Non-pigmented ciliary epithelial cell (primary cell): ENCODE measurements around the gene HOXA11.

ENCODE experiments used
- DNase-seq: peaks from one replicate; pipeline ENCODE4 v3.0.0-alpha.2; 2010; ENCODE audit warnings: low read depth

The HOXA11 gene

DNA sequence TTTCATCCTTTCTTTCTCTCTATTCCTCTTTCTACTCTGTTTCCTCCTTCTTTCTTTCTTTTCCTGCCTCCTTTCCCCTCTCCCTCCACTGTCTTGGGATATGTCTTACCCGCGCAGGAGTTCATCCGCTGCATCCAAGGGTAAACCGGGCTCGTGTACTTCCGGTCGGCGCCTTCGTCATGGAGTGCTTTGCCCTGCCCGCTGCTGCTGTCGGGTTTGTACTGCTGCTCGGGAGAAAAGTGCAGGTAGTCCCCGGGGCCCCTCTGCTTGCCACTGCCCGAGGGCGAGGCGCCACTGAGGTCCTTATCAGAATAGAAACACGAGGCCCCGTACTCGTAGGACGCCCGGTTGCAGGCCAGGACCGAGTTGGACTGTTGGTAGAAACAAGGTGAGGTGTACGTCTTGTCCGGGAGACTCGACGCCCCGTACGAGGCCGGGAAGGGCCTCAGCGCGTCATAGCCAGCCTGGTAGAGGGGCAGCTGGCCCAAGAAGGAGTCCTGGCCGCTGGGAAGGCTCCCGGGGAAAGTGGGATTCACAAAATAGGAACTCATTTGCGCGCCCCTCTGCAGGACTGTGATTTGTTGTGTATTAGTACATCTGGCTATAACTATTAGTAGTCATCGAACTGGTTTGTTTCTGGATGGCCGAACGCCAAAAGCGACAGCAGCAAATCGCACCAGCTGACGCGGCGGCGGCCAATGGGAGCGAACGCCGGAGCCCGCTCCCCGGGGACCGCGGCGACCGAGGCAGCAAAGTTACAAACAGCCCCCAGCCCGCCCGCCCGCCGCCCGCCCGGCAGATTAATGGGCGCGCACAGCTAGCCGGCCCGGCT lies 37.6 kb downstream of the HOXA11 start, which contains the start of gene HOXA6:
TSS of gene HOXA6 (minus strand) at position 576 of the 832 bp plus-strand sequence. CDS start at position 551, 25 bp downstream.
- DNase-seq = no peak

DNA sequence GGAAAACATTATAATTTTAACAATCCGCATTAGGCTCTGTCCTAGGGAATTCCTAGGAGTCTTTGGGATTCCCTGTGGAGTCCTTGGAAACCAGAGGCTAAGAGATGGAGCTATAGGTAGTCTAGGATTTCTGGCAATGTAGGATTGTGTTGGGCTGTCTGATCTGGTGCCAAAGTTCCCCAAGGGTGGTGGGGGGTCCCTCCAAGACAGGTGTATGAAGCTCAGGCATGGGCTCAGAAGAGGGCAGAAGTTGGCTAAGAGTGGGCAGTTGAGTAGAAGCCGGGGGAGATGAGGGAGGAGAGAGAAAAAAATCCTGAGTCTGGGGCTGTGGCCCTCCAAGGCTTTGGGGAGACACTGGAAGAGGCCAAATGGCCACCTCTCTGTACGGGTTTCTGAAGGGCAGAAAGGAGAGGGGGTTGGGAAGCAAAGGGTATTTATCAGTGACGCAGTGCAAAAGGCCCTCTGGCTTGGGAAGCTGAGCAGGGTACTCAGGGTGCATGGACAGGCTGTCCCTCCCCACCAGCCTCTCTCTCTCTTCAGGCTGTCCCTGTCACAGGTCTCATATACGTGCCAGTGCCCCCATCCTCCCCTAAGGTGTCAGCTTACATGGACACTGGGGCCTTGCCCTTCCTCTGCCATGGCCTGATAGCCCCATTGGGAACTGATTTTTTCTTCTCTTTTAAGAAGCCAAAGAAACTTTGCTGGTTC lies 38.4 kb downstream of the HOXA11 start:
- no peak for DNase-seq

DNA sequence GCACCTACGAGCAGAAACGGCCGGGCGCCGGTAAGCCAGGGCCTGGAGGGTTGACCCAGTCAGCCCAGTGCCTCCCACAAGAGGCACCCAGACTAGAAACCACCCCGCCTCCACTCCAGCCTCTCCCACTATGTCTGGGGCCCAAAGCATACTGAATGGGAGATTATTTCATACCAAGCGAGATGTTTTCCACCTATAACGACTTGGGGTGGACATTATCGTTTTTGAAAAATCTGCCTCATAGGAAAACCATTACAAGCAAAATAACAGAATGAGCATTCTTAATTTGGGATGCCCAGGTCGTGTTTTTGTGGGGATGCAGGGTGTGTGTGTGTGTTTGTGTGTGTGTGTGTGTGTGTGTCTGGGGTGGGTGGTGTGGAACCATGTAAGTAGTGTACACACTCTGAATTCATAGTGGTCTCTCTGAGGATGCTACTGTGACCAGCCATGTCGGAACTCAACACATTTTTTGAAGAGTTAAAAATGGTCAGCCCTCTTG lies 39.1 kb downstream of the HOXA11 start:
- DNase-seq = no peak

DNA sequence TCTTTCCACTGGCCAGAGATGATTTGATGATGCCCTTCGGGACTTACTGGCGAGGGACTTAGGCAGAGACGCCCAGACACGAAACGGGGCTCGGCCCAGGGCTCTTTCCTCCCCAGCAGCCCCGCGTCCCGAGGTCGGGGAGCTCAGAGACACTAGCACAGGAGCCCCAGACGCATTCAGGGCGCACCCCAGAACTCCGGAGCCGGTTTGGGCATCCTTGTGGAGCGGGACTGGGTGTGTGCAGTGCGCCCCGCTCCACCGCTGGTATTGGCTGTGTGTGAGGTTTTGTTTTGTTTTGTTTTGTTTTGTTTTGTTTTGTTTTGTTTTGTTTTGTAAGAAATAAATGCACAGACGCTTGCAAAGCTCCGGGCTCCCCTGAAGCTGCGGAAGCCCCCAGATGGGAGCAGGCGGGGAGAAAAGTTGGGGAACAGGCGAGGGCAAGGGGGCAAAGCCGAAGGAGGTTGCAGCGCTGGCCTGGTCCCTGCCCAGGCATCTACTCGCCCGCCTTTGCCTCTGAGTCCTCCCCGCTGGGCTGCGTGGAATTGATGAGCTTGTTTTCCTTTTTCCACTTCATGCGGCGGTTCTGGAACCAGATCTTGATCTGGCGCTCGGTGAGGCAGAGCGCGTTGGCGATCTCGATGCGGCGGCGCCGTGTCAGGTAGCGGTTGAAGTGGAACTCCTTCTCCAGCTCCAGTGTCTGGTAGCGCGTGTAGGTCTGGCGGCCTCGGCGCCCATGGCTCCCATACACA lies 39.7 kb downstream of the HOXA11 start:
- no peak for DNase-seq

DNA sequence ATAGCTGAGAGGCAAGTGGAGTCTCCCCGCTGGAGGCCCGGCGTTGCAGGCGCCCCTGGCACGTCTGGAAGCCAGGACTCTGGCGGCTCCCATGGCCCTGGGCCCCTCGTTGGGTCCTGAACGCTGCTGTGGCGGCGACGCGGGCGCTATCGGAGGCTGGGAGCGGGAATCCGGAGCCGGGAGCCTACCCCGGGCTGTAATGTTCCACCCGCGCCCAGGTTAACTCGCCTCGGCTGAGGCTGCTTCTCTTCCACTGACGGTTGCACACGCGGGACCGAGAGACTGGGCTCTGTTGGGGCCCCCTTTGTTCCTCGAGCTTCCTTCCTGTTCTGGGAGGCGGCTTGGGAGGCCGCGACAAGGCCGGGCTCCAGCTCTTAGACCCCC lies 40.3 kb downstream of the HOXA11 start:
- DNase-seq = no peak

DNA sequence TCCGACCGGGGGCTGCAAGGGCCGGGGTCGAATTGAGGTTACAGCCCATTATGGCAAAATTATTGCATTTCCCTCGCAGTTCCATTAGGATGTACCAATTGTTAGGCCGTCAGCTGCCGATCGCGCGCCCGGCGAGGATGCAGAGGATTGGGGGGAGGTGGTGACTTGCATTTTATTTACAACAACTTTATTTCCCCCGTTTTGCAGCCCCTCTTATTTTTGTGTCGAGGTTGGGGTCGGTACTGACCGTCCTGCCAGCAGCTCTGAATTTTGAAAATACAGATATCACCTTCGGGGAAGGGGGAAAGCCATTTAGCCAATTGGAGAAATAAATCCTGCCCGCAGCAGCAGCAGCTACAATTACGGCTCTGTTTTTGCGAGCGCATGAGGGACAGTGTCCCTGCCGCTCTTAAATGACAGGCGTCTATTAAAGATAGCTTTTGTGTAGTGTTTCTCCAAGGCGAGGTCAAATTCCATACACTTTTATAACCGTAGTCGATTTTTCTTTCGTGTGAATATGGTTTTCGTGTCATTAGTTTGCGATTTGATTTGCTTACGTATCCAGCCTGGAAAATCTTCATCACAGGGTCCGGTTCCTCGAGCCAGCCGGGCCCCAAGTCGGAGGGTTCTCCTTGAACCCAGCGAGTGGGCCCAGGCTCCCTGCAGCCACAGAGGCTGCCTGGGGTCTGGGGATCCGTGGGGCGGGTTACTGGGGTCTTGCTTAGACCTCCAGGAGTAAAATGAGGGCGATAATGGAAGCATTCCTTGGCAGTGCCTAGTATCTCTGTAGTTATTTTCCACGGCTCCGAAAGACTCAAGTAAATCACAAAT lies 40.9 kb downstream of the HOXA11 start:
- DNase-seq = no peak

DNA sequence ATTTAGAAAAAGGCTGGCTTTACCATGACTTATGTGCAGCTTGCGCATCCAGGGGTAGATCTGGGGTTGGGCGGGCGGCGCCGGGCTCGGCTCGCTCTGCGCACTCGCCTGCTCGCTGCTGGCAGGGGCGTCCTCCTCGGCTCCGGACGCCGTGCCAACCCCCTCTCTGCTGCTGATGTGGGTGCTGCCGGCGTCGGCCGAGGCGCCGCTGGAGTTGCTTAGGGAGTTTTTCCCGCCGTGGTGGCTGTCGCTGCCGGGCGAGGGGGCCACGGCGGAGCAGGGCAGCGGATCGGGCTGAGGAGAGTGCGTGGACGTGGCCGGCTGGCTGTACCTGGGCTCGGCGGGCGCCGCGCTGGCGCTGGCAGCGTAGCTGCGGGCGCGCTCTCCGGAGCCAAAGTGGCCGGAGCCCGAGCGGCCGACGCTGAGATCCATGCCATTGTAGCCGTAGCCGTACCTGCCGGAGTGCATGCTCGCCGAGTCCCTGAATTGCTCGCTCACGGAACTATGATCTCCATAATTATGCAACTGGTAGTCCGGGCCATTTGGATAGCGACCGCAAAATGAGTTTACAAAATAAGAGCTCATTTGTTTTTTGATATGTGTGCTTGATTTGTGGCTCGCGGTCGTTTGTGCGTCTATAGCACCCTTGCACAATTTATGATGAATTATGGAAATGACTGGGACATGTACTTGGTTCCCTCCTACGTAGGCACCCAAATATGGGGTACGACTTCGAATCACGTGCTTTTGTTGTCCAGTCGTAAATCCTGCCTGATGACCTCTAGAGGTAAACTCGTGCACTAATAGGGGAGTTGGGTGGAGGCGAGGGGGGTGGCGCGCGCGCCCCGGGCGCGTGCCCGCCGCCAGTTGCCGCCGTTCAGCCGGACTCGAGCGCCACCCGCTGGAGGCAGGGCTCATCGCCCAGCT lies 41.7 kb downstream of the HOXA11 start, which contains the start of gene HOXA5:
TSS of gene HOXA5 (minus strand) at position 659 of the 927 bp plus-strand sequence. CDS start at position 585, 74 bp downstream.
- DNase-seq = no peak

DNA sequence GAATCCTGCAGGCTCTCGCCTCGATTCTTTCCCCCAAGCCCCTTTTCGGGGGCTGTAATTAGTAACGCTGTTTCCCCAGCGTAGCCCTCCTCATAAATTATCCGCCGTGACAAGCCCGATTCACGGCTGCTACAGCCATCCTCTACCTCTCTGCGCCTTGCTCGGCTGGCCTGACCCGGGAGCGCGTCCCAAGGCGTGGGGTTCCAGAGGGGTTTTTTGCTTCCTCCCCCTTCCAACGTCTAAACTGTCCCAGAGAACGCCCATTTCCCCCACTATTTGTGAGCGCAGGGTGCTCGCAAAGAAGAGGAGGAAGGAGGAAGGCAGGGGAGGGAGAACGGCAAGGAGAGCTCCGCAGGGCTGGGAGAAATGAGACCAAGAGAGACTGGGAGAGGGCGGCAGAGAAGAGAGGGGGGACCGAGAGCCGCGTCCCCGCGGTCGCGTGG lies 42.4 kb downstream of the HOXA11 start:
- no peak for DNase-seq

DNA sequence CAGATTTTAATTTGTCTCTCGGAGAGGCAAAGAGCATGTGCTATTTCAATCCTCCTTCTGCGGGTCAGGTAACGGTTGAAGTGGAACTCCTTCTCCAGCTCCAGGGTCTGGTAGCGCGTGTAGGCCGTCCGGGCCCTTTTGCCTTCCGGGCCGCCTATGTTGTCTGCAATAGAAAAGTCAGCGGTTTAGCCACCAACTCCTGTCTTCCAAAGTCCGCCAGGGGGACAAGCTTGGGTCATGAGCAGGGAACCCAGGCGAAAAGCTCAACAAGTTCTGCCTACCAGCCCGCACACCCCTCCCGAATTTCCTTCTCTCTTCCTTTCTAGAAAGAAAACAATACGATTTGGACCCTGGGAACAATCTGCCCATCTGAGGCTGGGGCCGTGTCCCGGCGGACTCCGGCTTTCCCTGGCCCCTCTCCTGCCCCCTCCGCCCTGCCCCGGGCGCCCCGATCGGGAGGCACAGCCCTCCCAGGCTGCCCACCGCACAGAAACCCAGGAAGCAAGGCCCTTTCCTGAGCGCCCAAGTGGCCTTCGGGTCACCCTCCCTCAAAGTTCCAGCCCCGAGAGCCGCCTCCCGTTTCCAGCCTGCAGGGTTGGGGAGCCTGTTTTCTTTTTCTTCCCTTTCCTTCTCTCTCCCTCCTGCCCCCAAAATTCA lies 43.0 kb downstream of the HOXA11 start:
- DNase-seq = no peak

DNA sequence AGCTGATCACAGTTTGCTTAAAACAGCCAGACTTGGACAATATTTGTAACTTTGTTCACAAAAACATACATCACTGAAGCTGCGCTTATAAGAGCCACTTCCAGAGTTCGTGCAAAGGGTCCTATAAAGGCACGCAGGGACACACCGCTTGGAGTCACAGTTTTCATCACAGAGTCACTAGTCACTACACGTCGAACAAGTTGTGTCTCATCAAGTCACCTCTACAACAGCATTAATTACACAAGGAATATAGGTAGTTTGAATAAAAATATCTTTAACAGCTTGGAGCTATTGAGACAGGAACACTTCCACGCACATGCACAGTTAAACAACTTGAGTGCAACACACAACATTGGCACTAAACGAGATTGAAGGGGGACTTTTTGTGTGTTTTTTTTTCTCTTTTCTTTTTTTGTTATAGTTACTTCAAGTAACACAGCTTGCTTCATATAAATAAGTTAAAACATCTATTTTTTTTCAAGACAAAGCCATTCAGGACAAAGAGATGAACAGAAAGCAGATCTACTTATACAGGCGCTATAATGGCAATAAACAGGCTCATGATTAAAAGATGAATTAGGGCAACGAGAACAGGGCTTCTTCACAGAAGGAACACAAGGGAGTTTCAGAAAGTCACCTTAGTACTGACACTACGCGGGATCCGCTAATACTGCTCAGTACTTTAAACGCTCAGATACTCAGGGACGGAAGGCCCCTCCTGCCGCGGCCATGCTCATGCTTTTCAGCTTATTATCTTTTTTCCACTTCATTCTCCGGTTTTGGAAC lies 43.7 kb downstream of the HOXA11 start:
- no peak for DNase-seq

DNA sequence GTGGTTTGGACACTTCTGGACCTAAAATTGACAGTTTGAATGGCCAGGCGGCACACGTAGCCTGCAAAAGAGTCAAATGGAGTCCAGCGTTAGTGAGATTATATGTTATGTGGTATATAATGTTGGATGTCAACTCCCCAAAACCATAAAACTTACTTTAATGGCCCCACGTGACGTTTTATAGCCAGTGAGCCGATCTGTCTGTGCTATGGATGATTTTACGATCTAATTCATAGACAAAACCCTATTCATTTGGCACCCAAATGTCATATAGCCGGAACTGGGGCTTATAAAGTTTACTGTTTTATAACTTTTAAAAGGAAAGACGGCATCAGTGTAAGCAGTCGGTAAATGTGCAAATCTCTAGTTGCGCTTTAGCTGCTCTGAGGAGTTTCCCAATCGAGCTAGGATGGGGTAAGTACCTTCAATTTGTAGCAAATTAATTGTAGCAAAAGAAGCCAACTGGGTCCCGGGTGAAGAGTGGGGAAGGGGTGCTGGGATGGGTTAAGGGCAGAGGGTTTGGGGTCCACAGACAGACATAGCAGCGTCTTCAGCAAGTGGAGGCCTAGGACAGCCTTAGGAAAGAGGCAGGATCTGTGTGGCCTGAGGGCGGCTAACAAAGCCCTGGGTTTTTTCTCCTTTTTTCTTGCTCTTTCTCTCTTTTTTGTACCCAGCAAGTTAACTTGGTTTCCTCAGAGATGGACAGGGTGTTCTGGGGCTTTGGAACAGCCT lies 44.7 kb downstream of the HOXA11 start:
- DNase-seq = no peak

DNA sequence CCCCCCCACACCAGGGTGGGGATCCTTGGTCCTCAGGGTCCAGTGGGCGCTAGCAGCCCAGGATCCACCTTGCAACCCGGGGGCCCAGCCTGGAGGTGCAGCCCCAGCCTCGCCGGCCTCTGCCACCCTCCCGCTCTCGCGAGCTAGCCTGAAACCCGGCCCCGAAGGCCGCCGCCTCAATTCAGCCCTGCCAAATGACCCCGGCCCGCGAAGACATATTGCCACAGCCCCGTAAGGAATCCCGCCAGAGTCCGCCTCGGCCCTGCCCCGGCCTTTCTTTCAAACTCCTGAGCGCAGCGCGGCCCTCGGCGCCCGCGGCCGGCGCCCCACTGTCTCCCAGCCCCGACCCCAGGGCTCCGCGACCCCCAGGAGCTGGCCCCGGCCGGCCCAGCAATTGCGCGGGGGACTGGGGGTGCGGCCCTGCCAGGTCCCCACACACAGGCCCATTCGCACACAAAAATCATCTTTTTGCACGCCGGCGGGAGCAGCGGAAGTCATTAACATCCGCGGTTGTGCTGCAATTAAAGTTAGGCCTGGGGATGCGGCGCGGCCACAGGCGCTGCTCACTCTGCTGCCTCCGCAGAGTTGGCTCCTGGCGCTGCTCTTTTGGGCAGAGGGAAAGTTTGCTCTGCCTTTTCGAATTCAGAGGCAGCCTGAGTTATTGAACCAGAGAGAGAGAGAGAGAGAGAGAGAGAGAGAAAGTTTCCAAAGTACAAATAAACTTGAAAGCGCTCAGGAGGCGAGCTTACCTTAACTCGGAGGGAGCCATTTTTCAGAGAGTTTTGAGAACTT lies 45.5 kb downstream of the HOXA11 start:
- no peak for DNase-seq

DNA sequence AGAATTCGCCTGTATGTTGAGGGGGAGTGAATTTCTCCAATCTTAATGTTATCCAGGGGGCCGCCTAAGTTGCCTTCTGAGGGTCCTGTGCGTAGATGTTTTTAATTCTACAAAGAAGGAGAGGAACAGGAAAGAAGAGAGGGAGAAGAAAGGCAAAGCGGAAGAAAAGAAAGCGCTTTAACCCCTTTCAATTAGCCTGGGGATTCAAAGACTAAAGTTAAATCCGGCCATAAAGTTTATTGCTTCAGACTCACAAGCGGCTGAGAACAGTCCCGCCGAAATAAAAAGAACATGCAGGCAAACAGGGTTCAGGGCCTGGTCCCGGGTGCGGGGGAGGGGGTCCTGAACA lies 46.1 kb downstream of the HOXA11 start:
- no peak for DNase-seq

DNA sequence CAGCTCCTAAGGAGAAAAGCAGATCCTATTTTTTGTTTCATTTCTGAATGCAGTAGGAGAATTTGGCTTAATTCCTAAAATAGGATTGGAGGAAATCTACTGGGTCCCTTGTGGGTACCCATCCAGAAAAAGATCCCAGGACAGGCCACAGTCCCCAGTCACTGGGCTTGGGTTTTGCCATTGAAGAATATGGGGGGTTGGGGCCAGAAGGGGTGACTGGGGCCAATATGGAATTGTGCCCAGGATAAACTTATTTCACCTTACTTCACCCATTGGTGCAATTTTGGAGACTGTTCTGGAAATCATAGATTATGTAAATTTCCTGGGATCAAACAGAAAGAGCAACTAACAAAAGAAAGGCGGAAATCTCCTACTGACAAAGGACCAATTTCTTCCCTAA lies 46.6 kb downstream of the HOXA11 start:
- no peak for DNase-seq

DNA sequence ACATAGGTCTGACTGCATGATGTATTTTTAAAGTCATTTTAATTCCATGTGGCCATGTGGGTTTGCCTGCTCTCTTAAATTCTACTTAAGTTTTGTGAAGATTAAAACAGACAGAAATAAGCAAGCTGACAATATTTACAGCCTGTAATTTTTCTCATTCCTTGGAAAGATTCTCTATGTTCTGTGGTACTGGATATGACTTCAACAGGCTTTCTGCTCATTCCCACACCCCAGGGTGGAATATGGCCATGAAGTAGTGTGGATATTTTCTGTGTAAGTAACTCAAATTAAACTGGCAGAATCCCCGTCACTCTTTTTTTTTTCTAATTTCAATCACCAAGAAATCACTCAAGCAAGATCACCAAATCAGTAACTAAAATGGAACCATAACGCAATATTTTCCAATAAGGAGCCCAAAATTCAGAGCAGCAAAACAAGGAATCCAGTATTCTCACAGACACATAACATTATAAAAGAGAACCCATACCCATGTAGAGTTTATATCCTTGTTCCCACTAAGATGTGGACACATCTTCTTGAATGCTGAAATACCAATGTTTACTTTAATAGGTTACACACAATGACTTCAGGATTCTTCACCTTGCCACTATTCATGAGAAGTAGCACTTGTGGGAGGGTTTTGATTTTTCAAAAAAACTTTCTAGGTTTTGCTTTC lies 47.3 kb downstream of the HOXA11 start:
- DNase-seq = no peak

DNA sequence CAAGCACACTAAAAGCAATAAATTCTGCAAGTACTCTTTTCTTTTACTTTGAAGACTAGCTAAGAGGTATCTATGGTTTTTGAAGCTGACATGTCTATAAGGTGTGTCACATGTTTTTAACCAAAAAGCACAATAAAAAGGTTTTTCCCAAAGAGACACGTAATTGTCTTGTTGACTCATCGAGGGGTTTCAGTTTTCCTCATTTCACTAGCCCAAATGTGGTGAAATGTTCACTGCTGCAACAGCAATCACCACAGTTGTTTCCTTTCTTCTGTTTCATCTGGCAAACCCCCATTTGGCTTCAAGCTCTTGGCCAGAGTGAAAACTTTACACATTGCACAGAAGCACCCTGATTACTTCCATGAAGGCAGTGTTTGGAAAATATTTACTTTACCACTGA lies 50.6 kb downstream of the HOXA11 start:
- DNase-seq = no peak
